HepG2 (cell line): ENCODE results near the gene DNAI4. TPM values are rescaled to one million over a fixed set of nuclear protein-coding genes. Genes with fewer than 3 reads are reported as not detected.

ENCODE experiments used
- GABPB1 ChIP-seq: IDR thresholded peaks from 2 replicates; pipeline ENCODE4 v1.6.1; 2016; ENCODE audit warnings: mild to moderate bottlenecking, missing genetic modification reagents, moderate library complexity, missing compliant biosample characterization
- HNRNPK ChIP-seq: fragments of 200-400 bp; formaldehyde crosslinking; IDR thresholded peaks from 2 replicates; pipeline ENCODE4 v1.6.1; 2018; ENCODE audit warnings: low read length, low read depth, moderate library complexity, mild to moderate bottlenecking; ENCODE audit not compliant: poor library complexity, severe bottlenecking
- MYNN ChIP-seq: sonication (generic); formaldehyde crosslinking; IDR thresholded peaks from 2 replicates; pipeline ENCODE4 v1.4.0; 2020; ENCODE audit warnings: mild to moderate bottlenecking, low read depth, missing genetic modification reagents
- TMF1 ChIP-seq: sonication (generic); formaldehyde crosslinking; IDR thresholded peaks from 2 replicates; pipeline ENCODE4 v1.8.1; 2022; ENCODE audit warnings: low read depth, missing genetic modification reagents
- ZC3H4 ChIP-seq: sonication (generic); formaldehyde crosslinking; IDR thresholded peaks from 2 replicates; pipeline ENCODE4 v1.4.0; 2020; ENCODE audit warnings: missing genetic modification reagents, borderline replicate concordance
- ZNF44 ChIP-seq: sonication (generic); formaldehyde crosslinking; IDR thresholded peaks from 2 replicates; pipeline ENCODE4 v1.5.1; 2020; ENCODE audit warnings: mild to moderate bottlenecking, missing genetic modification reagents
- ZNF589 ChIP-seq: sonication (generic); formaldehyde crosslinking; conservative IDR thresholded peaks from 2 replicates; pipeline ENCODE4 v1.8.0; 2022; ENCODE audit warnings: mild to moderate bottlenecking, moderate library complexity, missing genetic modification reagents
- ZNF678 ChIP-seq: sonication (generic); formaldehyde crosslinking; IDR thresholded peaks from 2 replicates; pipeline ENCODE4 v1.4.0; 2020; ENCODE audit warnings: mild to moderate bottlenecking, missing genetic modification reagents
- ZSCAN30 ChIP-seq: sonication (generic); formaldehyde crosslinking; IDR thresholded peaks from 2 replicates; pipeline ENCODE4 v1.5.0; 2020; ENCODE audit warnings: mild to moderate bottlenecking, missing genetic modification reagents
- polyA plus RNA-seq, 8 experiments: library from polyadenylated mRNA; depleted of rRNA in 3 of 8; stranded (reverse) in 7 of 8; unstranded in 1 of 8; fragments of >200 nt; fragmentation: Illumina TruSeq in 4 of 8; extraction: Trizol in 4 of 8; gene quantifications; 2 replicates each; pipeline versions ENCODE4 v1.2.1 to v1.2.3, GENCODE V29; 2011 to 2016; ENCODE audit warnings: low read depth in 4 of 8, missing spikeins in 1 of 8, mixed read lengths in 1 of 8; ENCODE audit not compliant: insufficient read depth in 1 of 8
- total RNA-seq, 5 experiments: library from RNA; depleted of rRNA; stranded (reverse); fragments of >200 nt; fragmentation: Illumina TruSeq; extraction: Trizol; gene quantifications; 2 replicates each; pipeline ENCODE4 v1.2.3, GENCODE V29; 2016; ENCODE audit warnings: low read depth in 1 of 5
- TF ChIP-seq, protein P1 (sequence below): sonication (generic); formaldehyde crosslinking; IDR thresholded peaks from 2 replicates; pipeline ENCODE4 v1.4.0; 2020; ENCODE audit warnings: missing genetic modification reagents
- TF ChIP-seq, protein P2 (sequence below): sonication (generic); formaldehyde crosslinking; IDR thresholded peaks from 2 replicates; pipeline ENCODE4 v1.5.1; 2020; ENCODE audit warnings: mild to moderate bottlenecking, missing genetic modification reagents
- TF ChIP-seq, protein P3 (sequence below): sonication (generic); formaldehyde crosslinking; conservative IDR thresholded peaks from 2 replicates; pipeline ENCODE4 v1.4.0; 2020; ENCODE audit warnings: missing genetic modification reagents
- TF ChIP-seq, protein P4 (sequence below): sonication (generic); formaldehyde crosslinking; IDR thresholded peaks from 2 replicates; pipeline ENCODE4 v1.5.0; 2020; ENCODE audit warnings: missing genetic modification reagents
- TF ChIP-seq, protein P5 (sequence below): sonication (generic); formaldehyde crosslinking; IDR thresholded peaks from 2 replicates; pipeline ENCODE4 v1.8.1; 2022; ENCODE audit warnings: low read depth, mild to moderate bottlenecking, missing genetic modification reagents
- TF ChIP-seq, protein P6 (sequence below): sonication (generic); formaldehyde crosslinking; IDR thresholded peaks from 2 replicates; pipeline ENCODE4 v1.9.0; 2021; ENCODE audit warnings: missing genetic modification reagents, borderline replicate concordance

The DNAI4 gene
- total and polyA plus RNA-seq, 2 of the 13 experiments (the other 11 are each of a cell fraction or from before 2014, with no cell fraction given) = 0.04 to 0.08 TPM

DNA sequence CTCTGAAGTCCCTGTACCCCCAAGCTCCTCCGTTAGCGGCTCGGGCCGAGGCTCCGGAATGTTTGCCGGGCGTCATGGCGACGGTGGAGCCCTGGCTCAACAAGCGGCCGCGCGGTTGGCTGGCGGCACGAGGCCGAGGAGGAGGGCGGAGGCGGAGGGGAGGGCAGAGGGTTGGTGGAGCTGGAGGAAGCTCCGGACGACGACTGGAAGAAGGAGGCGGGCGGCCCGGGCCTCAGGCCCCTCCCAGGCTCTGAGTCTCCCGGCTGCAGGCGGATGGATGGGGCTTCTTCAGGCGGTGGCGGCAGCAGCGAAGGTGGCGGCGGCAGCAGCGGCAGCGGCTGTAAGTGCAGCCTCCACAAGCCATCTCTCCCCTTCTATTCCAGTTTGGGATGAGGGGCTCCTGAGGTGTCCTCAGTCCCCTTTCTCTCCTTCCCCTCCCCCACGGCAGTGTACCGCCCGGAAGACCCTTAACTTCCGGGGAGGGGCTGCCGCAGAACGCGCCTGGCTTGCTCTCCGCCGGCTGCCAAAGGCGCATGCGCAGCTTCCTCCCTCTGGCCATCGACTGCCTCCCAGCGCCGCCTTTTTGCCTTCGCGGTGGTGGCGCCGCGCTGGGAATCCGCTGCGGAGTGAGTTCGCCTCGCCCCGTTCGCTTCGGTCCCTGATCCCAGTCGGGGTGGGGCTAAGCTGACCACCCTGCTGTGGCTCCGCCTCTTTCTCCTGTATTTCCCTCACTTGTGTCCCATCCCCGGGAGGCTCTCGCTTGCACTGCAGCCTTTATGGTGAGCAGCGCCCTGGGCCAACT, at the start of gene DNAI4, which contains the start of gene MIER1 (continued):
- TF ChIP-seq, protein P1, sequence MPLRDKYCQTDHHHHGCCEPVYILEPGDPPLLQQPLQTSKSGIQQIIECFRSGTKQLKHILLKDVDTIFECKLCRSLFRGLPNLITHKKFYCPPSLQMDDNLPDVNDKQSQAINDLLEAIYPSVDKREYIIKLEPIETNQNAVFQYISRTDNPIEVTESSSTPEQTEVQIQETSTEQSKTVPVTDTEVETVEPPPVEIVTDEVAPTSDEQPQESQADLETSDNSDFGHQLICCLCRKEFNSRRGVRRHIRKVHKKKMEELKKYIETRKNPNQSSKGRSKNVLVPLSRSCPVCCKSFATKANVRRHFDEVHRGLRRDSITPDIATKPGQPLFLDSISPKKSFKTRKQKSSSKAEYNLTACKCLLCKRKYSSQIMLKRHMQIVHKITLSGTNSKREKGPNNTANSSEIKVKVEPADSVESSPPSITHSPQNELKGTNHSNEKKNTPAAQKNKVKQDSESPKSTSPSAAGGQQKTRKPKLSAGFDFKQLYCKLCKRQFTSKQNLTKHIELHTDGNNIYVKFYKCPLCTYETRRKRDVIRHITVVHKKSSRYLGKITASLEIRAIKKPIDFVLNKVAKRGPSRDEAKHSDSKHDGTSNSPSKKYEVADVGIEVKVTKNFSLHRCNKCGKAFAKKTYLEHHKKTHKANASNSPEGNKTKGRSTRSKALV (CRISPR knock-in tag) = no peak
- TF ChIP-seq, protein P2, sequence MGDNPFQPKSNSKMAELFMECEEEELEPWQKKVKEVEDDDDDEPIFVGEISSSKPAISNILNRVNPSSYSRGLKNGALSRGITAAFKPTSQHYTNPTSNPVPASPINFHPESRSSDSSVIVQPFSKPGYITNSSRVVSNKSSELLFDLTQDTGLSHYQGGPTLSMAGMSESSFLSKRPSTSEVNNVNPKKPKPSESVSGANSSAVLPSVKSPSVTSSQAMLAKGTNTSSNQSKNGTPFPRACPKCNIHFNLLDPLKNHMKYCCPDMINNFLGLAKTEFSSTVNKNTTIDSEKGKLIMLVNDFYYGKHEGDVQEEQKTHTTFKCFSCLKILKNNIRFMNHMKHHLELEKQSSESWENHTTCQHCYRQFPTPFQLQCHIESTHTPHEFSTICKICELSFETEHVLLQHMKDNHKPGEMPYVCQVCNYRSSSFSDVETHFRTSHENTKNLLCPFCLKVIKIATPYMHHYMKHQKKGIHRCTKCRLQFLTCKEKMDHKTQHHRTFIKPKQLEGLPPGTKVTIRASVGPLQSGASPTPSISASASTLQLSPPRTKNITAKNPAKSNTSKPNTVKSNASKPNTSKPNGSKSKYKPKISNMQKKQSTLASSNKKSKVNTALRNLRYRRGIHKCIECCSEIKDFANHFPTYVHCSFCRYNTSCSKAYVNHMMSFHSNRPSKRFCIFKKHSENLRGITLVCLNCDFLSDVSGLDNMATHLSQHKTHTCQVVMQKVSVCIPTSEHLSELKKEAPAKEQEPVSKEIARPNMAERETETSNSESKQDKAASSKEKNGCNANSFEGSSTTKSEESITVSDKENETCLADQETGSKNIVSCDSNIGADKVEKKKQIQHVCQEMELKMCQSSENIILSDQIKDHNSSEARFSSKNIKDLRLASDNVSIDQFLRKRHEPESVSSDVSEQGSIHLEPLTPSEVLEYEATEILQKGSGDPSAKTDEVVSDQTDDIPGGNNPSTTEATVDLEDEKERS (CRISPR knock-in tag) = no peak
- TF ChIP-seq ZC3H4 (CRISPR knock-in tag) (no peak), HNRNPK (peak; percentile 37), ZSCAN30 (CRISPR knock-in tag) (no peak), GABPB1 (CRISPR knock-in tag) (peak; percentile 96), MYNN (no peak), ZNF589 (0 out of 2 replicates have a peak, but pooled peaks have one; percentile 36), ZNF44 (CRISPR knock-in tag) (0 out of 2 replicates have a peak, but pooled peaks have one; percentile 13), TMF1 (CRISPR knock-in tag) (no peak), ZNF678 (CRISPR knock-in tag) (no peak)
- TF ChIP-seq, protein P3, sequence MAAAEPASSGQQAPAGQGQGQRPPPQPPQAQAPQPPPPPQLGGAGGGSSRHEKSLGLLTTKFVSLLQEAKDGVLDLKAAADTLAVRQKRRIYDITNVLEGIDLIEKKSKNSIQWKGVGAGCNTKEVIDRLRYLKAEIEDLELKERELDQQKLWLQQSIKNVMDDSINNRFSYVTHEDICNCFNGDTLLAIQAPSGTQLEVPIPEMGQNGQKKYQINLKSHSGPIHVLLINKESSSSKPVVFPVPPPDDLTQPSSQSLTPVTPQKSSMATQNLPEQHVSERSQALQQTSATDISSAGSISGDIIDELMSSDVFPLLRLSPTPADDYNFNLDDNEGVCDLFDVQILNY (CRISPR knock-in tag) = no peak
- TF ChIP-seq, protein P4, sequence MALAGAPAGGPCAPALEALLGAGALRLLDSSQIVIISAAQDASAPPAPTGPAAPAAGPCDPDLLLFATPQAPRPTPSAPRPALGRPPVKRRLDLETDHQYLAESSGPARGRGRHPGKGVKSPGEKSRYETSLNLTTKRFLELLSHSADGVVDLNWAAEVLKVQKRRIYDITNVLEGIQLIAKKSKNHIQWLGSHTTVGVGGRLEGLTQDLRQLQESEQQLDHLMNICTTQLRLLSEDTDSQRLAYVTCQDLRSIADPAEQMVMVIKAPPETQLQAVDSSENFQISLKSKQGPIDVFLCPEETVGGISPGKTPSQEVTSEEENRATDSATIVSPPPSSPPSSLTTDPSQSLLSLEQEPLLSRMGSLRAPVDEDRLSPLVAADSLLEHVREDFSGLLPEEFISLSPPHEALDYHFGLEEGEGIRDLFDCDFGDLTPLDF (CRISPR knock-in tag) = no peak; the same call in 1 of the 2 replicates
- TF ChIP-seq, protein P5, sequence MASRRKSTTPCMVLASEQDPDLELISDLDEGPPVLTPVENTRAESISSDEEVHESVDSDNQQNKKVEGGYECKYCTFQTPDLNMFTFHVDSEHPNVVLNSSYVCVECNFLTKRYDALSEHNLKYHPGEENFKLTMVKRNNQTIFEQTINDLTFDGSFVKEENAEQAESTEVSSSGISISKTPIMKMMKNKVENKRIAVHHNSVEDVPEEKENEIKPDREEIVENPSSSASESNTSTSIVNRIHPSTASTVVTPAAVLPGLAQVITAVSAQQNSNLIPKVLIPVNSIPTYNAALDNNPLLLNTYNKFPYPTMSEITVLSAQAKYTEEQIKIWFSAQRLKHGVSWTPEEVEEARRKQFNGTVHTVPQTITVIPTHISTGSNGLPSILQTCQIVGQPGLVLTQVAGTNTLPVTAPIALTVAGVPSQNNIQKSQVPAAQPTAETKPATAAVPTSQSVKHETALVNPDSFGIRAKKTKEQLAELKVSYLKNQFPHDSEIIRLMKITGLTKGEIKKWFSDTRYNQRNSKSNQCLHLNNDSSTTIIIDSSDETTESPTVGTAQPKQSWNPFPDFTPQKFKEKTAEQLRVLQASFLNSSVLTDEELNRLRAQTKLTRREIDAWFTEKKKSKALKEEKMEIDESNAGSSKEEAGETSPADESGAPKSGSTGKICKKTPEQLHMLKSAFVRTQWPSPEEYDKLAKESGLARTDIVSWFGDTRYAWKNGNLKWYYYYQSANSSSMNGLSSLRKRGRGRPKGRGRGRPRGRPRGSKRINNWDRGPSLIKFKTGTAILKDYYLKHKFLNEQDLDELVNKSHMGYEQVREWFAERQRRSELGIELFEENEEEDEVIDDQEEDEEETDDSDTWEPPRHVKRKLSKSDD (CRISPR knock-in tag) = peak; percentile 27; the same call in 1 of the 2 replicates
- TF ChIP-seq, protein P6, sequence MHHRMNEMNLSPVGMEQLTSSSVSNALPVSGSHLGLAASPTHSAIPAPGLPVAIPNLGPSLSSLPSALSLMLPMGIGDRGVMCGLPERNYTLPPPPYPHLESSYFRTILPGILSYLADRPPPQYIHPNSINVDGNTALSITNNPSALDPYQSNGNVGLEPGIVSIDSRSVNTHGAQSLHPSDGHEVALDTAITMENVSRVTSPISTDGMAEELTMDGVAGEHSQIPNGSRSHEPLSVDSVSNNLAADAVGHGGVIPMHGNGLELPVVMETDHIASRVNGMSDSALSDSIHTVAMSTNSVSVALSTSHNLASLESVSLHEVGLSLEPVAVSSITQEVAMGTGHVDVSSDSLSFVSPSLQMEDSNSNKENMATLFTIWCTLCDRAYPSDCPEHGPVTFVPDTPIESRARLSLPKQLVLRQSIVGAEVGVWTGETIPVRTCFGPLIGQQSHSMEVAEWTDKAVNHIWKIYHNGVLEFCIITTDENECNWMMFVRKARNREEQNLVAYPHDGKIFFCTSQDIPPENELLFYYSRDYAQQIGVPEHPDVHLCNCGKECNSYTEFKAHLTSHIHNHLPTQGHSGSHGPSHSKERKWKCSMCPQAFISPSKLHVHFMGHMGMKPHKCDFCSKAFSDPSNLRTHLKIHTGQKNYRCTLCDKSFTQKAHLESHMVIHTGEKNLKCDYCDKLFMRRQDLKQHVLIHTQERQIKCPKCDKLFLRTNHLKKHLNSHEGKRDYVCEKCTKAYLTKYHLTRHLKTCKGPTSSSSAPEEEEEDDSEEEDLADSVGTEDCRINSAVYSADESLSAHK = no peak
